Thyroid gland (tissue), 4 donors: ENCODE measurements around the gene RYR2. TPM values are rescaled to one million over a fixed set of nuclear protein-coding genes. Genes with fewer than 3 reads are reported as not detected.
"Not testable (repeated sequence)": the region's sequence is repeated elsewhere in the genome, so short reads cannot be mapped to it uniquely, and the experiment has no call there.

Experiments used
- DNase-seq, 2 donors: peaks; one replicate each; pipeline ENCODE4 v3.0.0-alpha.2; 2019
- H3K27ac ChIP-seq, 3 donors: fragments of 200-600 bp; sonication (generic); 1 replicate in 2 of 3; 2 replicates in 1 of 3; pipeline ENCODE4 v1.5.1; 2016 to 2019; ENCODE audit warnings: mild to moderate bottlenecking in 1 of 3, moderate library complexity in 1 of 3
- H3K27me3 ChIP-seq: fragments of 200-600 bp; sonication (generic); one replicate; pipeline ENCODE4 v1.5.1; 2019
- H3K36me3 ChIP-seq, 2 donors: fragments of 200-600 bp; sonication (generic); one replicate each; pipeline ENCODE4 v1.5.1; 2016 to 2019
- H3K4me1 ChIP-seq, 2 donors: fragments of 200-600 bp; sonication (generic); one replicate each; pipeline ENCODE4 v1.5.1; 2017 to 2019
- H3K4me3 ChIP-seq, 3 donors: fragments of 200-600 bp; sonication (generic); replicated peaks in 1 of 3; 1 replicate in 2 of 3; 2 replicates in 1 of 3; pipeline ENCODE4 v1.5.1; 2016; ENCODE audit warnings: mild to moderate bottlenecking in 1 of 3
- H3K9me3 ChIP-seq: fragments of 200-600 bp; sonication (generic); one replicate; pipeline ENCODE4 v1.5.1; 2017
- POLR2A ChIP-seq, 2 donors: fragments of 450-650 bp; IDR thresholded peaks; one replicate each; pipeline ENCODE4 v1.6.1; 2017; ENCODE audit warnings: antibody characterized with exemption in 2 of 2, mild to moderate bottlenecking in 2 of 2, moderate library complexity in 1 of 2
- WGBS, 2 donors: methylation state at CpG; one replicate each; pipeline ENCODE4 v1.1.5; 2017; 5-methylcytosine and 5-hydroxymethylcytosine counted together
- intact Hi-C: fragments of 100-400 bp; cut with DNase I; formaldehyde crosslinking; loops from one replicate; pipeline ENCODE4 v1.15.1; 2023
- total RNA-seq, 4 donors: library from RNA; depleted of rRNA; stranded (reverse); fragments of >200 nt; gene quantifications; one replicate each; pipeline ENCODE4 v1.2.3, GENCODE V29; 2016
- TF ChIP-seq, protein P1 (sequence below), 6 experiments: fragments of 200-600 bp in 3 of 6; fragments of 450-650 bp in 3 of 6; sonication (generic) in 3 of 6; IDR thresholded peaks; one replicate each; pipeline ENCODE4 v1.5.1; 2016 to 2019; ENCODE audit warnings: antibody characterized with exemption in 6 of 6, mild to moderate bottlenecking in 2 of 6, inconsistent platforms in 1 of 6, moderate library complexity in 1 of 6

The RYR2 gene
- total RNA-seq, 4 donors from 2014 or later: 6.6 to 31.8 (median 28.2) TPM

DNA sequence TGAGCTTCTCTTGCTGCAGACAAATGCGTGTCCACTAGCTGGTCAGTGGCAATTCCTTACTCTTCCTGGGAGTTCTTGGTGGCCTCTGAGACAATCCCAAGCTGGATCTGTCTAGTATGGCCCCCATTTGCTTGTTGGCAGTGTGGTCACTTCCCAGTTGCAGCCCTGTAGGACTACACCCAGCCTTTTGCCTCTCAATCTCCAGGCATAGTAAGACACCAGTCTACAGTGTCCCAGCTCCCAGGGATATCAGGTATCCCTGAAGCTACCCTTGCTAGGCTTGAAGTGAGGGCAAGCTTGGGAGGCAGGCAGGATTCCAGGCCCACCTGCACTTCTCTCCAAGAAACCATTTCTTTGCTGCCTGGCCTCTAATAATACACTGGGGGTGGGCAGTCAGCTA is 316.6 kb downstream of the RYR2 start:
- no peak overlapping the region for H3K4me3 ChIP-seq
- no peaks in the 10 kb centered on the region for H3K9me3 ChIP-seq
- DNase-seq: no peak
- no peaks in the 10 kb centered on the region for H3K27me3 ChIP-seq
- no peaks in the 10 kb centered on the region for H3K36me3 ChIP-seq
- 92 to 100% methylated on average over 1 of the region's 1 CpG for WGBS, 2 donors
- no peaks in the 10 kb centered on the region for H3K4me1 ChIP-seq
- TF ChIP-seq POLR2A (IDR thresholded peaks at IDR 0.05): no peak
- TF ChIP-seq, protein P1, sequence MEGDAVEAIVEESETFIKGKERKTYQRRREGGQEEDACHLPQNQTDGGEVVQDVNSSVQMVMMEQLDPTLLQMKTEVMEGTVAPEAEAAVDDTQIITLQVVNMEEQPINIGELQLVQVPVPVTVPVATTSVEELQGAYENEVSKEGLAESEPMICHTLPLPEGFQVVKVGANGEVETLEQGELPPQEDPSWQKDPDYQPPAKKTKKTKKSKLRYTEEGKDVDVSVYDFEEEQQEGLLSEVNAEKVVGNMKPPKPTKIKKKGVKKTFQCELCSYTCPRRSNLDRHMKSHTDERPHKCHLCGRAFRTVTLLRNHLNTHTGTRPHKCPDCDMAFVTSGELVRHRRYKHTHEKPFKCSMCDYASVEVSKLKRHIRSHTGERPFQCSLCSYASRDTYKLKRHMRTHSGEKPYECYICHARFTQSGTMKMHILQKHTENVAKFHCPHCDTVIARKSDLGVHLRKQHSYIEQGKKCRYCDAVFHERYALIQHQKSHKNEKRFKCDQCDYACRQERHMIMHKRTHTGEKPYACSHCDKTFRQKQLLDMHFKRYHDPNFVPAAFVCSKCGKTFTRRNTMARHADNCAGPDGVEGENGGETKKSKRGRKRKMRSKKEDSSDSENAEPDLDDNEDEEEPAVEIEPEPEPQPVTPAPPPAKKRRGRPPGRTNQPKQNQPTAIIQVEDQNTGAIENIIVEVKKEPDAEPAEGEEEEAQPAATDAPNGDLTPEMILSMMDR (IDR thresholded peaks at IDR 0.05): no peak
- intact Hi-C loops: no loop called here
- H3K27ac ChIP-seq: no peak overlapping the region

GRCh38 chr1:237367758-237368157 is 325.8 kb downstream of the RYR2 start:
- Histone ChIP-seq H3K4me1 (peaks cover 0 to 7% of the 10 kb centered on the region in 2 donors), H3K36me3 (no peaks in the 10 kb centered on the region), H3K27ac (no peak overlapping the region), H3K4me3 (no peak overlapping the region), H3K27me3 (no peaks in the 10 kb centered on the region), H3K9me3 (no peaks in the 10 kb centered on the region)
- 92% methylated on average over 2 of the region's 2 CpGs for WGBS, 2 donors
- no peak for TF ChIP-seq POLR2A (IDR thresholded peaks at IDR 0.05)
- TF ChIP-seq, protein P1 (IDR thresholded peaks at IDR 0.05): no peak
- DNase-seq: no peak
- intact Hi-C loops: no loop called here

GRCh38 chr1:237371477-237371876 is 329.5 kb downstream of the RYR2 start:
- H3K4me1 ChIP-seq, H3K9me3 ChIP-seq, H3K36me3 ChIP-seq, H3K27me3 ChIP-seq, H3K27ac ChIP-seq, H3K4me3 ChIP-seq, DNase-seq, intact Hi-C loops: not testable (repeated sequence)
- WGBS, 2 donors: 79 to 93% methylated on average over 3 of the region's 3 CpGs

- Histone ChIP-seq H3K4me3 (no peak overlapping the region), H3K27ac (no peak overlapping the region), H3K36me3 (no peaks in the 10 kb centered on the region), H3K4me1 (no peaks in the 10 kb centered on the region), H3K27me3 (no peaks in the 10 kb centered on the region), H3K9me3 (no peaks in the 10 kb centered on the region)
- TF ChIP-seq, protein P1 (IDR thresholded peaks at IDR 0.05): no peak
- no peak for TF ChIP-seq POLR2A (IDR thresholded peaks at IDR 0.05)
- no peak for DNase-seq
- intact Hi-C loops: loop anchor here (10.0 kb wide), 1 partner anchor 349 kb away; no protein-coding TSS in a partner anchor
- 70 to 76% methylated on average over 3 of the region's 3 CpGs for WGBS, 2 donors
These were observed 341.8 kb downstream of the RYR2 start for GRCh38 chr1:237383791-237384190.

GRCh38 chr1:237384213-237384612 is 342.2 kb downstream of the RYR2 start:
- WGBS, 2 donors: 71 to 83% methylated on average over 6 of the region's 6 CpGs
- no peaks in the 10 kb centered on the region for H3K9me3 ChIP-seq
- H3K27ac ChIP-seq: no peak overlapping the region
- no peaks in the 10 kb centered on the region for H3K27me3 ChIP-seq
- TF ChIP-seq, protein P1 (IDR thresholded peaks at IDR 0.05): no peak
- no peak for TF ChIP-seq POLR2A (IDR thresholded peaks at IDR 0.05)
- no peak overlapping the region for H3K4me3 ChIP-seq
- DNase-seq: no peak
- no peaks in the 10 kb centered on the region for H3K36me3 ChIP-seq
- H3K4me1 ChIP-seq: no peaks in the 10 kb centered on the region
- intact Hi-C loops: loop anchor here (10.0 kb wide), 1 partner anchor 349 kb away; no protein-coding TSS in a partner anchor
